CD4-positive, alpha-beta T cell treated with Interleukin-6 for 4 hours (primary cell): ENCODE data around the gene SYT14.
"Not testable (repeated sequence)": the region's sequence is repeated elsewhere in the genome, so short reads cannot be mapped to it uniquely, and the experiment has no call there.

Experiments used
- DNase-seq: peaks from one replicate; pipeline ENCODE4 v3.0.0-alpha.2; 2020; ENCODE audit warnings: mixed read lengths

The SYT14 gene

GRCh38 chr1:210043058-210043457 is 105.0 kb downstream of the SYT14 start:
- no peak for DNase-seq

- no peak for DNase-seq
Measured at GRCh38 chr1:210049616-210050015, 111.6 kb downstream of the SYT14 start.

- DNase-seq, result not testable (repeated sequence)
Measured at GRCh38 chr1:210050491-210050890, 112.5 kb downstream of the SYT14 start.

- no peak for DNase-seq
Measured at GRCh38 chr1:210053126-210053525, 115.1 kb downstream of the SYT14 start.

GRCh38 chr1:210057593-210057992 is 119.6 kb downstream of the SYT14 start:
- DNase-seq, result no peak

- DNase-seq, result no peak
Measured at GRCh38 chr1:210061992-210062391, 124.0 kb downstream of the SYT14 start.

GRCh38 chr1:210070531-210070930 is 132.5 kb downstream of the SYT14 start:
- no peak for DNase-seq

GRCh38 chr1:210072129-210072528 is 134.1 kb downstream of the SYT14 start:
- DNase-seq, result no peak

GRCh38 chr1:210072896-210073504 is 135.0 kb downstream of the SYT14 start:
- no peak for DNase-seq

GRCh38 chr1:210074904-210075303 is 136.9 kb downstream of the SYT14 start:
- DNase-seq, result no peak

- no peak for DNase-seq
Measured at GRCh38 chr1:210076620-210077019, 138.6 kb downstream of the SYT14 start.

GRCh38 chr1:210081494-210081893 is 143.5 kb downstream of the SYT14 start:
- DNase-seq, result no peak

- DNase-seq, result no peak
Measured at GRCh38 chr1:210085359-210085758, 147.3 kb downstream of the SYT14 start.

- no peak for DNase-seq
Measured at GRCh38 chr1:210087058-210087457, 149.0 kb downstream of the SYT14 start.

GRCh38 chr1:210089855-210090254 is 151.8 kb downstream of the SYT14 start:
- DNase-seq, result no peak

- no peak for DNase-seq
Measured at GRCh38 chr1:210092366-210092765, 154.3 kb downstream of the SYT14 start.

- DNase-seq, result no peak
Measured at GRCh38 chr1:210093461-210093860, 155.4 kb downstream of the SYT14 start.

GRCh38 chr1:210098356-210098755 is 160.3 kb downstream of the SYT14 start:
- DNase-seq, result no peak

GRCh38 chr1:210099921-210100320 is 161.9 kb downstream of the SYT14 start:
- no peak for DNase-seq

GRCh38 chr1:210104103-210104502 is 166.1 kb downstream of the SYT14 start:
- no peak for DNase-seq

GRCh38 chr1:210112906-210113305 is 174.9 kb downstream of the SYT14 start:
- DNase-seq, result not testable (repeated sequence)

GRCh38 chr1:210117198-210117597 is 179.2 kb downstream of the SYT14 start:
- DNase-seq, result no peak

- DNase-seq, result no peak
Measured at GRCh38 chr1:210117681-210118170, 179.7 kb downstream of the SYT14 start.

- no peak for DNase-seq
Measured at GRCh38 chr1:210123383-210123782, 185.4 kb downstream of the SYT14 start.

GRCh38 chr1:210123924-210124589 is 186.0 kb downstream of the SYT14 start:
- DNase-seq, result no peak
